Thymus (tissue), 11 donors: Measurements from ENCODE around the gene PKN2. TPM values are rescaled to one million over a fixed set of nuclear protein-coding genes. Genes with fewer than 3 reads are reported as not detected.

ENCODE experiments used
- DNase-seq, 9 donors: peaks; one replicate each; pipeline ENCODE4 v3.0.0-alpha.2; 2013; ENCODE audit warnings: low spot score in 9 of 9, low read depth in 6 of 9, missing footprints in 1 of 9
- H3K27ac ChIP-seq, 2 donors: one replicate each; pipeline ENCODE4 v1.5.1; 2013; ENCODE audit warnings: control low read depth in 1 of 2, low read depth in 1 of 2, low read length in 1 of 2, mild to moderate bottlenecking in 1 of 2, moderate library complexity in 1 of 2
- H3K27me3 ChIP-seq, 2 donors: one replicate each; pipeline ENCODE4 v1.5.1; 2013; ENCODE audit warnings: low read length in 1 of 2; ENCODE audit not compliant: control insufficient read depth in 2 of 2, insufficient read depth in 1 of 2
- H3K36me3 ChIP-seq, 2 donors: one replicate each; pipeline ENCODE4 v1.5.1; 2013; ENCODE audit warnings: low read length in 1 of 2, mild to moderate bottlenecking in 1 of 2, moderate library complexity in 1 of 2; ENCODE audit not compliant: control insufficient read depth in 2 of 2, insufficient read depth in 2 of 2
- H3K4me1 ChIP-seq, 2 donors: one replicate each; pipeline ENCODE4 v1.5.1; 2013; ENCODE audit warnings: low read length in 2 of 2; ENCODE audit not compliant: control insufficient read depth in 2 of 2, insufficient read depth in 2 of 2
- H3K4me3 ChIP-seq, 2 donors: one replicate each; pipeline ENCODE4 v1.5.1; 2013; ENCODE audit warnings: low read length in 2 of 2, control low read depth in 1 of 2, mild to moderate bottlenecking in 1 of 2
- H3K9me3 ChIP-seq, 2 donors: one replicate each; pipeline ENCODE4 v1.5.1; 2013; ENCODE audit warnings: low read length in 1 of 2, mild to moderate bottlenecking in 1 of 2; ENCODE audit not compliant: control insufficient read depth in 2 of 2, insufficient read depth in 1 of 2
- WGBS: extraction: QIAGEN DNeasy Blood & Tissue Kit; methylation state at CpG from one replicate; pipeline ENCODE4 v1.1.7; 2013; 5-methylcytosine and 5-hydroxymethylcytosine counted together
- polyA plus RNA-seq: library from polyadenylated mRNA; stranded (reverse); fragments of 200-250 nt; gene quantifications from one replicate; pipeline ENCODE4 v1.2.3, GENCODE V29; 2013
- total RNA-seq: library from RNA; stranded (reverse); fragments of 120-200 nt; gene quantifications from one replicate; pipeline ENCODE4 v1.2.4, GENCODE V29; 2013
- donor health status: healthy.

The PKN2 gene
- total and polyA plus RNA-seq, 2 donors = 26.0 to 27.5 TPM

DNA sequence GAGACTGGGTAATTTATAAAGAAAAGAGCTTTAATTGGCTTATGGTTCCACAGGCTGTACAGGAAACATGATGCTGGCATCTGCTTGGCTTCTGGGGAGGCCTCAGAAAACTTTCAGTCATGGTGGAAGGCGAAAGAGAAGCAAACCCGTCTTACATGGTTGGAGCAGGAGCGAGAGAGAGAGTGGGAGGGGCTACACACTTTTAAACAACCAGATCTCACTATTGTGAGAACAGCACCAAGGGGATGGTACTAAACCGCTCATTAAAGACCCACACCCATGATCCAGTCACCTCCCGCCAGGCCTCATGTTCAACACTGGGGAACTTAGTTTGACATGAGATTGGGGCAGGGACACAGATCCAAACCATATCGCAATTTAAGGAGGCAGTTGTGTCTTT lies 69.4 kb downstream of the PKN2 start:
- 97% methylated on average over 6 of the region's 6 CpGs for WGBS
- H3K36me3 ChIP-seq = peaks cover 0 to 5% of the 10 kb centered on the region in 2 donors
- H3K9me3 ChIP-seq = no peaks in the 10 kb centered on the region
- no peak overlapping the region for H3K4me3 ChIP-seq
- H3K4me1 ChIP-seq = no peaks in the 10 kb centered on the region
- no peaks in the 10 kb centered on the region for H3K27me3 ChIP-seq
- H3K27ac ChIP-seq = no peak overlapping the region
- DNase-seq = no peak

DNA sequence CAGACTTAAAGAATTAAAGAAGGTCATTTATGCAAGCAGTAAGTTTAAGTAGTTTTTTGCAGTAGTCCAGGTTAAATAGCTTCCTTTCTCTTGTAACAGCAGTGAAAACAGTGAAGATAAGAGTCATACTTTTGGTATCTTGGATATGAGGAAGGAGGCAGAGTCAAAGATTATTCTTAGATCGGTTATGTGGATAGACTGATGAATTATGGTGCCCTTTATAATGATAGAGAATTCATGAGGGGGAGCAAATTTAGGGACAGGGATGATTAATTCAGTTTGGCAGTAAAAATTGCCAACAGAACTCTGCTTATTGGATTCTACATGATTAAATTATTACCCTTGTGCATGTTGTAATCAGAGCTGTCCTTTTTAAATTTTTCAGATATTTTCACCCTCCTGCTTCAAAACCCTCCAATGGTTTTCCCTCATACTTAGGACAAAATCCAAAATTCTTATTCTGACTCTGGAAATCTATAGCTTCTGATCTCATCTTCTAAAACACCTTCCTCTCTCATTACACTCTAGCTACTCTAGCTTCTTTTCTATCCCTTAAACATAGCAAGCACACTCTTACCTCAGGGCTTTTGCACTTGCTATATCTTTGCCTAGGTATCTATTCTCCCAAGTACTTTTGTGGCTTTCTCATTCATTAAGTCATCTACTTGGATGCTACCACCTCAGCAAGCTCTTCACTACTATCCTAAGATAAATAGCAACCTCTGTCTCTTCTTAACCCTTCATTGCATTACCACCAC lies 79.8 kb downstream of the PKN2 start:
- WGBS = 96% methylated on average over 1 of the region's 1 CpG
- H3K36me3 ChIP-seq = peaks cover 9 to 23% of the 10 kb centered on the region in 2 donors

DNA sequence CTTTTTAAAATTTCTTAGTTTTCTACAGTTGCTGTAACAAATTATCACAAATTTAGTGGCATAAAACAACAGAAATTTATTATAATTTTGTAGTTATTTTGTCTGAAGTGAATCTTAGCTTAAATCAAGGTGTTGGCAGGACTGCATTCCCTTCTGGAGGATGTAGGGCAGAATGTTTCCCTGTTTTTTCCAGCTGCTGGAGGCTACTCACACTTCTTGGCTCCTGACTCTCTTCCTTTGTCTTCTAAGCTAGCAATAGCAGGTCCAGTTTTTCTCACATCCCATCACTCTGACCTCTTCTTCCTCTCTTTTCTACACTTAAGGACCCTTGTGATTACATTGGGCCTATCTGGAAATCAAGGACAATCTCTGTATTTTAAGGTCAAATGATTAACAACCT lies 84.1 kb downstream of the PKN2 start:
- no peak for DNase-seq
- no peaks in the 10 kb centered on the region for H3K4me1 ChIP-seq
- no peak overlapping the region for H3K4me3 ChIP-seq
- peaks cover 10 to 23% of the 10 kb centered on the region in 2 donors for H3K36me3 ChIP-seq
- H3K27ac ChIP-seq = no peak overlapping the region
- no peaks in the 10 kb centered on the region for H3K9me3 ChIP-seq
- H3K27me3 ChIP-seq = no peaks in the 10 kb centered on the region

More for the DNA sequence above, 79.8 kb downstream of the PKN2 start:
- H3K9me3 ChIP-seq = no peaks in the 10 kb centered on the region
- no peaks in the 10 kb centered on the region for H3K27me3 ChIP-seq
- H3K4me1 ChIP-seq = no peaks in the 10 kb centered on the region
- no peak for DNase-seq
- H3K27ac ChIP-seq = no peak overlapping the region
- no peak overlapping the region for H3K4me3 ChIP-seq

DNA sequence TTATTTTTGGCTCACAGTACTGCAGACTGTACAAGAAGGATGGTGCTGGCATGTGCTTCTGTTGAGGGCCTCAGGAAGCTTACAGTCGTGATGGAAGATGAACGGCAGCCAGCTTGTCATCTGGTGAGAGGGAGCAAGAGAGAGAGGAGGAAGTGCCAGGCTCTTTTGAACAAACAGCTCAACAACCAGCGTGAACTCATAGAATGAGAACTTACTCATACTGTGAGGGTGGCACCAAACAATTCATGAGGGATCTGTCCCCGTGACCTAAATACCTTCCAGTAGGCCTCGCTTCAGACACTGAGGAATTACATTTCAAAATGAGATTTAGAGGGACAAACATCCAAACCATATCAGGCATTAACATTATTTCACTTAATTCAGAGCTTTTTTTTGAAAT lies 84.7 kb downstream of the PKN2 start:
- H3K36me3 ChIP-seq = peaks cover 16 to 29% of the 10 kb centered on the region in 2 donors
- WGBS = 97% methylated on average over 5 of the region's 5 CpGs
- no peaks in the 10 kb centered on the region for H3K27me3 ChIP-seq
- no peak for DNase-seq
- no peaks in the 10 kb centered on the region for H3K9me3 ChIP-seq
- no peak overlapping the region for H3K27ac ChIP-seq
- no peak overlapping the region for H3K4me3 ChIP-seq
- H3K4me1 ChIP-seq = no peaks in the 10 kb centered on the region

DNA sequence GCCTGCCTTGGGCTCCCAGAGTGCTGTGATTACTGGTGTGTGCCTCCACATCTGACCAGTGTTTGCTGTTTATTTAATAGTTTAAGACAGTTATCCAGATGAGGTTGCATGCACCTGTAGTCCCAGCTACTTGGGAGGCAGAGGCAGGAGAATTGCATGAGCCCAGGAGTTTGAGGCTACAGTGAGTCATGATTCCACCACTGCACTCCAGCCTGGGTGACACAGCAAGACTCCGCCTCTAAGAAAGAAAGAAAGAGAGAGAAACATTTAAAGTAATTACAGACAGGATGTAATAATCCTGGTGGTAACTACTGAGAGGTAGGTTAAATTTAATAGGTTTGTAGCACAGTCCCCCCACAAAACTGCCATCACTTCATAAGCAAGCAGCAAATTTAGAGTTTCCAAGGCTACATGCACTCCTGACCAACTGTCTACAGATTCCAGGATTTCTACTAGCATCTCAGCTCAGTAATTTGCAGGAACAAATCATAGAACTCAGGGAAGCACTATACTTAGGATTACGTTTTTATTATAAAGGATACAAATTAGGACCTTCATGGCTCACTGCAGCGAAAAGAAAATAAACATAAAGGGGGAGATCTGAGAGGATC lies 89.6 kb downstream of the PKN2 start:
- no peak overlapping the region for H3K27ac ChIP-seq
- no peak overlapping the region for H3K4me3 ChIP-seq
- H3K9me3 ChIP-seq = no peaks in the 10 kb centered on the region
- peaks cover 28 to 54% of the 10 kb centered on the region in 2 donors for H3K36me3 ChIP-seq
- H3K4me1 ChIP-seq = no peaks in the 10 kb centered on the region
- WGBS = over 99% methylated on average over 3 of the region's 3 CpGs
- no peaks in the 10 kb centered on the region for H3K27me3 ChIP-seq
- no peak for DNase-seq

DNA sequence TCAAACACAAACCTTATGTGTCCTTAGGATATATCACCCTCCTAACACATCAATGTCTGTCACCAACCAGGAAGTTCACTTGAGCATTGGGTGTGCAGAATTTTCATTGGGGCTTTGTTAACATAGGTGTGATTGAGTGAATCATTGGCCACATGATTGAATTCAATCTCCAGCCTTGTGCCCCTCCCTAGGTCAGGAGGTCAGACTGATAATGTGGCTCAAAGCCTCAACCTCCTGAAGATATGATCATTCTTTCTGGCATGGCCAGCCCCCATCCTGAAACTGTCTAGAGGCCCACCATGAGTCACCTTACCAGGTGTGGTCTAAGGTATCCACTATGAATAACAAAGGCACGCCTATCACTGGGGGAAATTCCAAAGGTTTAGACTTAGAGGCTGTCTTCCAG lies 90.1 kb downstream of the PKN2 start:
- Histone ChIP-seq H3K27ac (no peak overlapping the region), H3K36me3 (peaks cover 27 to 54% of the 10 kb centered on the region in 2 donors), H3K4me1 (no peaks in the 10 kb centered on the region), H3K27me3 (no peaks in the 10 kb centered on the region), H3K4me3 (no peak overlapping the region), H3K9me3 (no peaks in the 10 kb centered on the region)
- no peak for DNase-seq
- 97% methylated on average over 1 of the region's 1 CpG for WGBS

DNA sequence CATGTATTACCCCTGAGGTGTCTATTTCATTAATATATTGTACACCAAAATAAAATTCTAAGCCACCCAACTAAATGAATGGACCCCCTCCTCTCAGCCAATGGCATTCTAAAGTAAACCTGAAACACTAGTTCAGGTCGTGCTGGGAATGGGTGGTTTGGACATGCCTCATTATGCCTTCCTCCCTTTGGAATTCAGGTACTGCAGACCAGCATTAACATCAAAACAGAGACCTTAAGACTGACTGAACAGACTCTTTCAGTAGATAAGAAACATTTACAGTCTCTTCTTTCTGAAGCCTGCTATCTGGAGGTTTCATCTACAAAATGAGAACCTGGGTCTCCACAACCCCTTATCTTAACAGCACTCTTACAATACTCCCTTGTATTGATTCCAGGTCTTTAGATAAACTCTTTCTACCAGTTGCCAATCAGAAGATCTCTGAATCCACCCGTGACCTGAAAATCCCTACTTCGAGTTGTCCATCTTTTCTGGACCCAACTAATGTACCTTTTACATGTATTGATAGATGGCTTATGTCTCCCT lies 93.6 kb downstream of the PKN2 start:
- no peak overlapping the region for H3K4me3 ChIP-seq
- DNase-seq = no peak
- no peaks in the 10 kb centered on the region for H3K9me3 ChIP-seq
- 96% methylated on average over 3 of the region's 3 CpGs for WGBS
- no peaks in the 10 kb centered on the region for H3K27me3 ChIP-seq
- peaks cover 27 to 54% of the 10 kb centered on the region in 2 donors for H3K36me3 ChIP-seq
- H3K27ac ChIP-seq = no peak overlapping the region
- no peaks in the 10 kb centered on the region for H3K4me1 ChIP-seq

DNA sequence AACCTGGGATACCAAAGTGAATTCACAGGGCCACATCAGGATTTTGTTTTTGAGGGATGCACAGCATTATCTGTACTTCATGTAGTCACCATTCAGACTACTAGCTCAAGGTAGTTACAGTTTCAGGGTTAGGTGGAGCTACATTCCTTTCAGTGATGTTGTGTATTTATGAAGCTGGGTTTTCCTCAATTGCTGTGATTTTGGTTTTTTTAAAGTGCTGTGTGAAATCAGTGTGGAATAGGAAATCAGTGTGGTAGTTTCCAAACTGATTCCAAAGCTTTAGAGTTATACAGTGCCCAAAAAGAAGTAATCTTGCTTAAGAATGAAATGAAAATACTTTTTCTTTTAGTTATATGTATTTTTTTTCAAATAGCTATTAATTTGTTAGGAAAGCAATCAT lies 95.8 kb downstream of the PKN2 start:
- Histone ChIP-seq H3K4me3 (no peak overlapping the region), H3K27me3 (no peaks in the 10 kb centered on the region), H3K4me1 (no peaks in the 10 kb centered on the region), H3K36me3 (peaks cover 15 to 45% of the 10 kb centered on the region in 2 donors), H3K9me3 (no peaks in the 10 kb centered on the region), H3K27ac (no peak overlapping the region)
- no peak for DNase-seq

DNA sequence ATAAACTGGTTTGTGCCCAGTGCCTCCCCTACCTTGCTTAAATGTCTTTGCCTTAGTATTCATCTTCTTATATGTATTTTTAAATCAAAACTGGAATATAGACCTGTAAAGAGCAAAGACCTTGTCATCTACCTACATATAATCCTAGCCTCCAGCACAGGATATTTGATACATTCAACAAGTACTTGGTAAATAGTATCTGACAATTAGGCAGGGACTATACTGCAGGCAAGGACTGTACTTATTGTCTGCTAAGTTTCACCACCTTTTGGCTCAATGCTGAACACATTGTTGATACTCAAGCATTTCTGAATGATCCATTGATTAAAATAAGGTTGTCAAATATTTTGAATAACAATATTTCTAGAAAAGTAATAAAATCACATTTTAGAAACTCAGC lies 96.4 kb downstream of the PKN2 start:
- H3K9me3 ChIP-seq = no peaks in the 10 kb centered on the region

More for the DNA sequence above, 96.4 kb downstream of the PKN2 start:
- H3K4me1 ChIP-seq = no peaks in the 10 kb centered on the region
- H3K4me3 ChIP-seq = no peak overlapping the region
- H3K27ac ChIP-seq = no peak overlapping the region
- no peaks in the 10 kb centered on the region for H3K27me3 ChIP-seq
- peaks cover 11 to 45% of the 10 kb centered on the region in 2 donors for H3K36me3 ChIP-seq
- no peak for DNase-seq
